K562 (cell line): Measurements from ENCODE around the gene MSH3. TPM values are rescaled to one million over a fixed set of nuclear protein-coding genes. Genes with fewer than 3 reads are reported as not detected.

ENCODE experiments used
- ATAC-seq: fragments of 200-7000 bp; cut with Tn5 transposase; 3 replicates; pipeline ENCODE4 v1.9.1; 2020; ENCODE audit warnings: moderate library complexity
- BruUV-seq: library from RNA; stranded (reverse); fragments of 400-500 nt; replicated peaks from 2 replicates; lab custom pipeline; 2021; lab: Mats Ljungman, UMichigan
- CTCF ChIA-PET: fragments of 300-600 bp; formaldehyde crosslinking; extraction: SDS; loops from one replicate; lab custom pipeline; 2021; ENCODE audit warnings: low intra/inter-chr PET ratio; lab: Yijun Ruan, JAX
- POLR2A ChIA-PET: fragments of 300-600, 350-650 bp; sonication (Branson Sonifier 250); formaldehyde crosslinking; extraction: SDS; loops from one replicate; lab custom pipeline; 2021; ENCODE audit warnings: antibody characterized with exemption, inconsistent platforms; lab: Yijun Ruan, JAX
- DNase-seq, 4 experiments: peaks; one replicate each; pipeline versions ENCODE4 v3.0.0 to v3.0.0-alpha.2; 2011 to 2018; ENCODE audit warnings: low spot score in 3 of 4, mixed read lengths in 3 of 4; ENCODE audit errors: extremely low read depth in 1 of 4
- FAIRE-seq: peaks from 2 replicates; lab custom pipeline; 2011; peaks lifted over from hg19 to GRCh38; lab: Jason Lieb, UNC
- H2AFZ ChIP-seq: 2 replicates; pipeline ENCODE4 v1.6.0; 2011; ENCODE audit warnings: low read depth, low read length, control low read depth, inconsistent platforms
- H3K27ac ChIP-seq: fragments of 200-600 bp; 3 replicates; pipeline ENCODE4 v1.8.0; 2011; ENCODE audit warnings: low read depth, mild to moderate bottlenecking, control low read depth, inconsistent platforms, low read length, moderate library complexity, mixed read lengths; ENCODE audit errors: extremely low read depth
- H3K27me3 ChIP-seq, 2 experiments: fragments of 300-600 bp in 1 of 2; 2 replicates in 1 of 2; 3 replicates in 1 of 2; pipeline versions ENCODE4 v1.6.0 to v1.8.0; 2011; ENCODE audit warnings: inconsistent platforms in 2 of 2, low read length in 2 of 2, mild to moderate bottlenecking in 1 of 2, mixed read lengths in 1 of 2, moderate library complexity in 1 of 2; ENCODE audit not compliant: control insufficient read depth in 2 of 2, insufficient read depth in 2 of 2
- H3K36me3 ChIP-seq: fragments of 300-600 bp; 3 replicates; pipeline ENCODE4 v1.8.0; 2011; ENCODE audit warnings: mild to moderate bottlenecking, low read length, inconsistent platforms; ENCODE audit not compliant: control insufficient read depth, insufficient read depth
- H3K4me1 ChIP-seq, 2 experiments: fragments of 200-600 bp in 1 of 2; replicated peaks in 1 of 2; 2 replicates in 1 of 2; 3 replicates in 1 of 2; pipeline versions ENCODE4 v1.5.1 to v1.8.0; 2011; ENCODE audit warnings: inconsistent platforms in 2 of 2, low read length in 2 of 2, mild to moderate bottlenecking in 1 of 2, mixed read lengths in 1 of 2, moderate library complexity in 1 of 2; ENCODE audit not compliant: control insufficient read depth in 2 of 2, insufficient read depth in 2 of 2
- H3K4me2 ChIP-seq: 2 replicates; pipeline ENCODE4 v1.6.1; 2011; ENCODE audit warnings: low read length, control low read depth, inconsistent platforms, mixed read lengths; ENCODE audit not compliant: insufficient read depth
- H3K4me3 ChIP-seq: fragments of 200-600 bp; sonication (generic), shearing (Covaris generic); 2 replicates; pipeline ENCODE4 v1.5.1; 2016; ENCODE audit warnings: control low read depth, inconsistent platforms
- H3K79me2 ChIP-seq: fragments of 200-600 bp; 3 replicates; pipeline ENCODE4 v1.8.0; 2011; ENCODE audit warnings: low read length, inconsistent platforms; ENCODE audit not compliant: control insufficient read depth, insufficient read depth
- H3K9ac ChIP-seq, 2 experiments: 2 replicates each; pipeline versions ENCODE4 v1.6.0 to v1.6.1; 2011; ENCODE audit warnings: low read depth in 2 of 2, low read length in 2 of 2, control low read depth in 1 of 2, inconsistent platforms in 1 of 2, mild to moderate bottlenecking in 1 of 2, mixed read lengths in 1 of 2; ENCODE audit not compliant: insufficient read depth in 1 of 2
- H3K9me1 ChIP-seq: one replicate; pipeline ENCODE4 v1.6.0; 2011; ENCODE audit warnings: inconsistent platforms, mild to moderate bottlenecking, low read length, moderate library complexity; ENCODE audit not compliant: control insufficient read depth, insufficient read depth
- H3K9me3 ChIP-seq: replicated peaks from 2 replicates; pipeline ENCODE4 v1.5.1; 2011; ENCODE audit warnings: low read depth, low read length, inconsistent platforms; ENCODE audit not compliant: control insufficient read depth, insufficient read depth
- H4K20me1 ChIP-seq: replicated peaks from 2 replicates; pipeline ENCODE4 v1.6.1; 2011; ENCODE audit warnings: low read length, inconsistent platforms, mixed read lengths; ENCODE audit not compliant: control insufficient read depth, insufficient read depth
- ASH1L ChIP-seq: fragments of 450-650 bp; IDR thresholded peaks from 2 replicates; pipeline ENCODE4 v1.6.1; 2018; ENCODE audit warnings: borderline replicate concordance, mild to moderate bottlenecking, low read depth; ENCODE audit not compliant: partially characterized antibody
- LEF1 ChIP-seq: fragments of 450-650 bp; IDR thresholded peaks from 2 replicates; pipeline ENCODE4 v1.6.1; 2016; ENCODE audit warnings: mild to moderate bottlenecking
- MTF1 ChIP-seq: fragments of 250-450 bp; sonication (Bioruptor Pico); IDR thresholded peaks from 2 replicates; pipeline ENCODE4 v1.9.0; 2021; ENCODE audit warnings: moderate library complexity, mild to moderate bottlenecking, inconsistent platforms, borderline replicate concordance
- NFIC ChIP-seq: fragments of 450-650 bp; IDR thresholded peaks from 2 replicates; pipeline ENCODE4 v1.6.1; 2017; ENCODE audit warnings: mild to moderate bottlenecking, inconsistent platforms
- ZFP91 ChIP-seq: sonication (generic); formaldehyde crosslinking; IDR thresholded peaks from 2 replicates; pipeline ENCODE4 v1.8.0; 2022; ENCODE audit warnings: mild to moderate bottlenecking, missing genetic modification reagents
- ZNF589 ChIP-seq: fragments of 200-800 bp; sonication (Bioruptor generic); IDR thresholded peaks from 2 replicates; pipeline ENCODE4 v1.6.1; 2016; ENCODE audit warnings: low read depth, missing genetic modification characterization, missing compliant biosample characterization
- WGBS: fragments of 100-300 bp; shearing (Covaris generic); methylation state at CpG from one replicate; pipeline ENCODE4 v1.1.6; 2016; ENCODE audit warnings: low coverage, mixed read lengths; ENCODE audit not compliant: insufficient coverage; ENCODE audit errors: missing lambda C conversion rate; 5-methylcytosine and 5-hydroxymethylcytosine counted together
- in situ Hi-C: fragments of 300-500 bp; cut with MboI; formaldehyde crosslinking; loops from 4 replicates; pipeline ENCODE4 v1.15.0; 2018; ENCODE audit warnings: inconsistent platforms, mixed read lengths
- intact Hi-C: fragments of 100-400 bp; cut with micrococcal nuclease; formaldehyde crosslinking; loops from 2 replicates; pipeline ENCODE4 v1.14.2; 2022
- polyA plus RNA-seq, 8 experiments: library from polyadenylated mRNA; depleted of rRNA in 4 of 8; stranded (reverse) in 5 of 8; unstranded in 3 of 8; fragments of >200 nt; fragmentation: Nextera tagmentation in 2 of 8; fragmentation: Illumina TruSeq in 1 of 8; extraction: Ambion mirVana in 2 of 8; extraction: Trizol in 1 of 8; gene quantifications; 2 replicates each; pipeline versions ENCODE4 v1.2.1 to v1.2.3, GENCODE V29; 2011 to 2014; ENCODE audit warnings: inconsistent platforms in 1 of 8, missing spikeins in 1 of 8
- total RNA-seq, 7 experiments: library from RNA; depleted of rRNA in 6 of 7; stranded (reverse); fragments of >200 nt in 6 of 7; fragmentation: Illumina TruSeq in 2 of 7; extraction: Trizol in 2 of 7; gene quantifications; 2 replicates each; pipeline versions ENCODE4 v1.2.1 to v1.2.3, GENCODE V29; 2011 to 2021; ENCODE audit warnings: low replicate concordance in 1 of 7

Gene MSH3
- total and polyA plus RNA-seq, 9 of the 15 experiments (the other 6 are each of a cell fraction or from before 2014, with no cell fraction given): 3.9 to 17.2 (median 13.2) TPM

GRCh38 chr5:80874162-80874561 is 219.7 kb downstream of the MSH3 start:
- ChIA-PET CTCF (no interaction called here), POLR2A (interaction anchor here (0.8 kb wide), 1 partner anchor 9 kb away, joined by 4 read pairs; no protein-coding TSS in a partner anchor)
- Histone ChIP-seq H3K4me3 (no peak overlapping the region), H4K20me1 (no peaks in the 10 kb centered on the region), H3K36me3 (peaks cover 24% of the 10 kb centered on the region; the same call in 2 of the 3 replicates), H3K27me3 (no peaks in the 10 kb centered on the region), H2AFZ (no peak overlapping the region), H3K4me1 (peaks cover 0 to 4% of the 10 kb centered on the region in 2 experiments; a peak in 1 of 5 replicates), H3K27ac (no peak overlapping the region), H3K9ac (no peak overlapping the region), H3K9me3 (no peaks in the 10 kb centered on the region), H3K9me1 (no peaks in the 10 kb centered on the region), H3K4me2 (no peak overlapping the region), H3K79me2 (no peaks in the 10 kb centered on the region)
- in situ Hi-C loops: no loop called here
- no peak for DNase-seq
- no peak for FAIRE-seq
- 96% methylated on average over 2 of the region's 2 CpGs for WGBS
- intact Hi-C loops: no loop called here
- ATAC-seq: no peak
- no TSS peak for BruUV-seq
- no peak for TF ChIP-seq MTF1 (CRISPR knock-in tag)
- peak; percentile 65 for TF ChIP-seq NFIC
- TF ChIP-seq LEF1: no peak
- TF ChIP-seq ASH1L: no peak
- no peak for TF ChIP-seq ZFP91 (CRISPR knock-in tag)
- no peak for TF ChIP-seq ZNF589 (CRISPR knock-in tag)
